ENCODE data around the gene RHAG. TPM values are rescaled to one million over a fixed set of nuclear protein-coding genes. Genes with fewer than 3 reads are reported as not detected.

The RHAG gene
- total RNA-seq, 1 experiment from 2014 or later, result 0.57 TPM

DNA sequence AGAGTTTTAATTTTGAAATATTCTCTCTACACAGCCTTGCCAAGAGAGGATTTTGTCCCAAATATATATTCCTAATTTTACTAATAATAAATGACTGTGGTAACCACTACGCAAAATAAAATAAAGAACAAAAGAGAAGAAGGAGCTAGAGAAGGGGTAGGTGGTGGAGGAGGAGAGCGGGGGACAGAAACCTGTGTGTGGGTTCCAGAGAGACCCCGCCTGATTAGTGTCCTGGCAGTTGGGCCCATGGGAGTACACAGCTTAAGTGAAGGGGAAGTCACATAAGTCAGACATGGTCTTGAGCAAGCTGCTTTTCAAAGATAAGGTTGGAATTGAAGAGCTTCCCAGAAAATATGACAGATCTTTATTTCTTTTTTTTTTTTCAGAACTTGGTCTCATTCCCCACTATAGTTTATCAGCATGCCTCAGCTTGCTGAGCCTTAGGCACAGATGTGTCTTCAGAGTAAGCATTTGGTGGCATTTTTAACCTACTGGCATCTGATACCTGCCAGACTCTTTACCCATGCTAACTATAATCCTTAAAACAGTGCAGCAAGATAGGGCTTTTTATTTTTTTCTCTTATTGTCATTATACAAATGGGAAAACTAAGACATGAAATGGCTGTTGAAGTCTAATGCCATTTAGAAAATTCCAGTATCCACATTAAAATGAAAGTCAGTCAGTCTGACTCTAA, 9.6 kb upstream of the RHAG start:
- intact Hi-C loops (cut with micrococcal nuclease), result no loop called here
- no peak overlapping the region for H2AFZ ChIP-seq (ENCODE audit: low read depth, low read length, poor library complexity, severe bottlenecking)
- RAD21 ChIA-PET (ENCODE audit: low non-redundant PET in 1 of 2, low total read pairs in 2 of 2, uncharacterized antibody in 2 of 2, unreplicated experiment in 2 of 2), result no interaction called here
- no peaks in the 10 kb centered on the region for H4K20me1 ChIP-seq (ENCODE audit: insufficient read depth)
- CTCF ChIA-PET, result no interaction called here
- no peak for ATAC-seq
- no peak for DNase-seq (ENCODE audit: low read depth, low spot score)
- no peaks in the 10 kb centered on the region for H3K4me1 ChIP-seq (ENCODE audit: control insufficient read depth in 1 of 2, insufficient read depth in 2 of 2, low read length in 2 of 2)
- BruUV-seq (replicated peaks), result no TSS peak
- H3K4me2 ChIP-seq (ENCODE audit: low read length), result no peak overlapping the region
- TF ChIP-seq CBX3 (IDR thresholded peaks at IDR 0.05; ENCODE audit: low read depth), result no peak
- no peak for TF ChIP-seq POLR2A (IDR thresholded peaks at IDR 0.05; ENCODE audit: borderline replicate concordance, extremely low read depth, insufficient read depth, insufficient read length)
- no peak for TF ChIP-seq JUND (IDR thresholded peaks at IDR 0.05)
- TF ChIP-seq, protein P1, sequence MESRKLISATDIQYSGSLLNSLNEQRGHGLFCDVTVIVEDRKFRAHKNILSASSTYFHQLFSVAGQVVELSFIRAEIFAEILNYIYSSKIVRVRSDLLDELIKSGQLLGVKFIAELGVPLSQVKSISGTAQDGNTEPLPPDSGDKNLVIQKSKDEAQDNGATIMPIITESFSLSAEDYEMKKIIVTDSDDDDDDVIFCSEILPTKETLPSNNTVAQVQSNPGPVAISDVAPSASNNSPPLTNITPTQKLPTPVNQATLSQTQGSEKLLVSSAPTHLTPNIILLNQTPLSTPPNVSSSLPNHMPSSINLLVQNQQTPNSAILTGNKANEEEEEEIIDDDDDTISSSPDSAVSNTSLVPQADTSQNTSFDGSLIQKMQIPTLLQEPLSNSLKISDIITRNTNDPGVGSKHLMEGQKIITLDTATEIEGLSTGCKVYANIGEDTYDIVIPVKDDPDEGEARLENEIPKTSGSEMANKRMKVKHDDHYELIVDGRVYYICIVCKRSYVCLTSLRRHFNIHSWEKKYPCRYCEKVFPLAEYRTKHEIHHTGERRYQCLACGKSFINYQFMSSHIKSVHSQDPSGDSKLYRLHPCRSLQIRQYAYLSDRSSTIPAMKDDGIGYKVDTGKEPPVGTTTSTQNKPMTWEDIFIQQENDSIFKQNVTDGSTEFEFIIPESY (IDR thresholded peaks at IDR 0.05; ENCODE audit: extremely low read depth, insufficient replicate concordance, low read length), result no peak
- no peak for TF ChIP-seq RAD21 (IDR thresholded peaks at IDR 0.05; ENCODE audit: low read depth)
- no peak for TF ChIP-seq YY1 (IDR thresholded peaks at IDR 0.05; ENCODE audit: extremely low read depth, insufficient replicate concordance, low read depth, low read length)
- TF ChIP-seq, protein P2, sequence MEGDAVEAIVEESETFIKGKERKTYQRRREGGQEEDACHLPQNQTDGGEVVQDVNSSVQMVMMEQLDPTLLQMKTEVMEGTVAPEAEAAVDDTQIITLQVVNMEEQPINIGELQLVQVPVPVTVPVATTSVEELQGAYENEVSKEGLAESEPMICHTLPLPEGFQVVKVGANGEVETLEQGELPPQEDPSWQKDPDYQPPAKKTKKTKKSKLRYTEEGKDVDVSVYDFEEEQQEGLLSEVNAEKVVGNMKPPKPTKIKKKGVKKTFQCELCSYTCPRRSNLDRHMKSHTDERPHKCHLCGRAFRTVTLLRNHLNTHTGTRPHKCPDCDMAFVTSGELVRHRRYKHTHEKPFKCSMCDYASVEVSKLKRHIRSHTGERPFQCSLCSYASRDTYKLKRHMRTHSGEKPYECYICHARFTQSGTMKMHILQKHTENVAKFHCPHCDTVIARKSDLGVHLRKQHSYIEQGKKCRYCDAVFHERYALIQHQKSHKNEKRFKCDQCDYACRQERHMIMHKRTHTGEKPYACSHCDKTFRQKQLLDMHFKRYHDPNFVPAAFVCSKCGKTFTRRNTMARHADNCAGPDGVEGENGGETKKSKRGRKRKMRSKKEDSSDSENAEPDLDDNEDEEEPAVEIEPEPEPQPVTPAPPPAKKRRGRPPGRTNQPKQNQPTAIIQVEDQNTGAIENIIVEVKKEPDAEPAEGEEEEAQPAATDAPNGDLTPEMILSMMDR (IDR thresholded peaks at IDR 0.05 in 2 of 3, conservative IDR thresholded peaks at IDR 0.05 in 1 of 3; ENCODE audit: borderline replicate concordance in 1 of 3, insufficient read depth in 1 of 3, low read depth in 2 of 3, low read length in 2 of 3), result no peak
- TF ChIP-seq POLR2AphosphoS5 (IDR thresholded peaks at IDR 0.05; ENCODE audit: low read depth, low read length), result no peak
- no peak for TF ChIP-seq ZNF274 (IDR thresholded peaks at IDR 0.05; ENCODE audit: low read depth, low read length)
- TF ChIP-seq EGR1 (IDR thresholded peaks at IDR 0.05; ENCODE audit: low read depth), result no peak
- TF ChIP-seq FOSL1 (IDR thresholded peaks at IDR 0.05; ENCODE audit: low read depth), result no peak
- TF ChIP-seq, protein P3, sequence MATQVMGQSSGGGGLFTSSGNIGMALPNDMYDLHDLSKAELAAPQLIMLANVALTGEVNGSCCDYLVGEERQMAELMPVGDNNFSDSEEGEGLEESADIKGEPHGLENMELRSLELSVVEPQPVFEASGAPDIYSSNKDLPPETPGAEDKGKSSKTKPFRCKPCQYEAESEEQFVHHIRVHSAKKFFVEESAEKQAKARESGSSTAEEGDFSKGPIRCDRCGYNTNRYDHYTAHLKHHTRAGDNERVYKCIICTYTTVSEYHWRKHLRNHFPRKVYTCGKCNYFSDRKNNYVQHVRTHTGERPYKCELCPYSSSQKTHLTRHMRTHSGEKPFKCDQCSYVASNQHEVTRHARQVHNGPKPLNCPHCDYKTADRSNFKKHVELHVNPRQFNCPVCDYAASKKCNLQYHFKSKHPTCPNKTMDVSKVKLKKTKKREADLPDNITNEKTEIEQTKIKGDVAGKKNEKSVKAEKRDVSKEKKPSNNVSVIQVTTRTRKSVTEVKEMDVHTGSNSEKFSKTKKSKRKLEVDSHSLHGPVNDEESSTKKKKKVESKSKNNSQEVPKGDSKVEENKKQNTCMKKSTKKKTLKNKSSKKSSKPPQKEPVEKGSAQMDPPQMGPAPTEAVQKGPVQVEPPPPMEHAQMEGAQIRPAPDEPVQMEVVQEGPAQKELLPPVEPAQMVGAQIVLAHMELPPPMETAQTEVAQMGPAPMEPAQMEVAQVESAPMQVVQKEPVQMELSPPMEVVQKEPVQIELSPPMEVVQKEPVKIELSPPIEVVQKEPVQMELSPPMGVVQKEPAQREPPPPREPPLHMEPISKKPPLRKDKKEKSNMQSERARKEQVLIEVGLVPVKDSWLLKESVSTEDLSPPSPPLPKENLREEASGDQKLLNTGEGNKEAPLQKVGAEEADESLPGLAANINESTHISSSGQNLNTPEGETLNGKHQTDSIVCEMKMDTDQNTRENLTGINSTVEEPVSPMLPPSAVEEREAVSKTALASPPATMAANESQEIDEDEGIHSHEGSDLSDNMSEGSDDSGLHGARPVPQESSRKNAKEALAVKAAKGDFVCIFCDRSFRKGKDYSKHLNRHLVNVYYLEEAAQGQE (IDR thresholded peaks at IDR 0.05; ENCODE audit: low read depth), result no peak
- TF ChIP-seq, protein P4, sequence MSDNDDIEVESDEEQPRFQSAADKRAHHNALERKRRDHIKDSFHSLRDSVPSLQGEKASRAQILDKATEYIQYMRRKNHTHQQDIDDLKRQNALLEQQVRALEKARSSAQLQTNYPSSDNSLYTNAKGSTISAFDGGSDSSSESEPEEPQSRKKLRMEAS (IDR thresholded peaks at IDR 0.05), result no peak
- no peak for TF ChIP-seq ELF1 (IDR thresholded peaks at IDR 0.05; ENCODE audit: borderline replicate concordance, low read depth)
- TF ChIP-seq CEBPB (IDR thresholded peaks at IDR 0.05; ENCODE audit: low read depth), result no peak
- TF ChIP-seq SRF (IDR thresholded peaks at IDR 0.05; ENCODE audit: low read depth), result no peak
- no peak for TF ChIP-seq EZH2phosphoT487 (IDR thresholded peaks at IDR 0.05; ENCODE audit: borderline replicate concordance)
- no peak for TF ChIP-seq ZFX (IDR thresholded peaks at IDR 0.05)
- no peaks in the 10 kb centered on the region for H3K79me2 ChIP-seq (ENCODE audit: insufficient read depth, low read length)
- POLR2A ChIA-PET, result no interaction called here
- H3K9me2 ChIP-seq (ENCODE audit: insufficient read depth), result no peaks in the 10 kb centered on the region
- H3K4me3 ChIP-seq (replicated peaks in 1 of 2; ENCODE audit: low read depth in 1 of 2, low read length in 2 of 2), result no peak overlapping the region
- H3K27me3 ChIP-seq (ENCODE audit: insufficient read depth, low read length), result no peaks in the 10 kb centered on the region
- no peak overlapping the region for H3K27ac ChIP-seq (ENCODE audit: low read depth, low read length)
- no peaks in the 10 kb centered on the region for H3K36me3 ChIP-seq (ENCODE audit: control insufficient read depth in 1 of 2, insufficient read depth in 2 of 2, low read length in 2 of 2)
- no peaks in the 10 kb centered on the region for H3K9me3 ChIP-seq (ENCODE audit: control insufficient read depth in 1 of 2, insufficient read depth in 1 of 2, low read depth in 1 of 2, low read length in 2 of 2)
- H3K9ac ChIP-seq (ENCODE audit: low read length), result no peak overlapping the region
